Left lung (tissue), 10 donors: Measurements from ENCODE around the gene WNT8B. TPM values are rescaled to one million over a fixed set of nuclear protein-coding genes. Genes with fewer than 3 reads are reported as not detected.
A peak's percentile ranks its signal among the peaks of the same experiment; 100 is the strongest.

Experiments used
- ATAC-seq: fragments of 200-7000 bp; cut with Tn5 transposase; one replicate; pipeline ENCODE4 v1.9.1; 2020; ENCODE audit warnings: moderate library complexity
- DNase-seq, 4 donors: peaks; one replicate each; pipeline ENCODE4 v3.0.0-alpha.2; 2013 to 2020
- H3K27ac ChIP-seq, 2 donors: fragments of 200-600 bp; sonication (generic) in 1 of 2; one replicate each; pipeline versions ENCODE4 v1.5.0 to v1.8.0; 2020 to 2021
- H3K27me3 ChIP-seq, 2 donors: fragments of 200-600 bp; sonication (generic) in 1 of 2; one replicate each; pipeline versions ENCODE4 v1.5.0 to v1.8.0; 2020 to 2021
- H3K36me3 ChIP-seq, 2 donors: fragments of 200-600 bp; sonication (generic) in 1 of 2; one replicate each; pipeline versions ENCODE4 v1.5.0 to v1.8.0; 2020 to 2021
- H3K4me1 ChIP-seq, 2 donors: fragments of 200-600 bp; one replicate each; pipeline ENCODE4 v1.8.0; 2021
- H3K4me3 ChIP-seq, 2 donors: fragments of 200-600 bp; sonication (generic) in 1 of 2; one replicate each; pipeline versions ENCODE4 v1.5.0 to v1.8.0; 2020 to 2021; ENCODE audit warnings: mild to moderate bottlenecking in 1 of 2
- H3K9me3 ChIP-seq, 2 donors: fragments of 200-600 bp; sonication (generic) in 1 of 2; one replicate each; pipeline versions ENCODE4 v1.5.0 to v1.8.0; 2020 to 2021
- intact Hi-C, 2 donors: fragments of 100-400 bp; cut with DNase I; formaldehyde crosslinking; loops; one replicate each; pipeline versions ENCODE4 v1.11.2 to v1.14.2; 2022
- polyA plus RNA-seq, 6 donors: library from polyadenylated mRNA; unstranded; fragments of 120-200 nt; gene quantifications; one replicate each; pipeline ENCODE4 v1.2.1, GENCODE V29; 2013; ENCODE audit not compliant: insufficient read length in 6 of 6
- total RNA-seq, 2 donors: library from RNA; stranded (reverse); fragmentation: NEBNext Ultra II Directional; extraction: Animal tissue kit (Norgen Biotek cat#: 25700); gene quantifications; one replicate each; pipeline ENCODE4 v1.2.1, GENCODE V29; 2021
- TF ChIP-seq, protein P1 (sequence below), 2 donors: fragments of 200-600 bp; sonication (generic) in 1 of 2; IDR thresholded peaks; one replicate each; pipeline versions ENCODE4 v1.5.0 to v1.8.0; 2021; ENCODE audit warnings: antibody characterized with exemption in 2 of 2
- donor health status: DM: no; HTN: yes; CAD: no.
- donor health status: DM: no; HTN: no; CAD: no.

The WNT8B gene
- total and polyA plus RNA-seq, 8 donors = 0.09 to 0.24 (median 0.12) TPM; not detected in 2

DNA sequence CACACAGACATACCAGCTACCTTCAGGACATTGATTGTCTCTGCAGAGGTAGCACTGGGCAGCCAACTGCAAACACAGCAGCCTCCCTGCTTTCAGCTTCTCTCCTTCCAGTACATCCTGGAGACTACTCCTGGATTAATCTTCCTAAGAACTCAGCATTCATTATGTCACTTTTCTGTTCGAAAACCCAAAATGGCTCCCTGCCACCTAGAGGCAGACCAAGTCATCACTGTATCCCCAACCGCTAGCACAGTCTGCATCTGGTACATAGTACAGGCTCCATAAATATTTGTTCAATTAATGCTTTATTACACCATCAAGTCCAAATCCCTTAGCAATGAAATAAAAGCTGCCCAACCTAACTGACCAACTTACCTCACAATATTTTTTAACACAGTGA lies 61.8 kb downstream of the WNT8B start:
- Histone ChIP-seq H3K4me3 (no peak overlapping the region), H3K4me1 (peaks cover 5 to 21% of the 10 kb centered on the region in 2 donors), H3K27ac (no peak overlapping the region), H3K27me3 (peaks cover 0 to 5% of the 10 kb centered on the region in 2 donors), H3K9me3 (no peaks in the 10 kb centered on the region), H3K36me3 (peaks cover 0 to 54% of the 10 kb centered on the region in 2 donors)
- TF ChIP-seq, protein P1, sequence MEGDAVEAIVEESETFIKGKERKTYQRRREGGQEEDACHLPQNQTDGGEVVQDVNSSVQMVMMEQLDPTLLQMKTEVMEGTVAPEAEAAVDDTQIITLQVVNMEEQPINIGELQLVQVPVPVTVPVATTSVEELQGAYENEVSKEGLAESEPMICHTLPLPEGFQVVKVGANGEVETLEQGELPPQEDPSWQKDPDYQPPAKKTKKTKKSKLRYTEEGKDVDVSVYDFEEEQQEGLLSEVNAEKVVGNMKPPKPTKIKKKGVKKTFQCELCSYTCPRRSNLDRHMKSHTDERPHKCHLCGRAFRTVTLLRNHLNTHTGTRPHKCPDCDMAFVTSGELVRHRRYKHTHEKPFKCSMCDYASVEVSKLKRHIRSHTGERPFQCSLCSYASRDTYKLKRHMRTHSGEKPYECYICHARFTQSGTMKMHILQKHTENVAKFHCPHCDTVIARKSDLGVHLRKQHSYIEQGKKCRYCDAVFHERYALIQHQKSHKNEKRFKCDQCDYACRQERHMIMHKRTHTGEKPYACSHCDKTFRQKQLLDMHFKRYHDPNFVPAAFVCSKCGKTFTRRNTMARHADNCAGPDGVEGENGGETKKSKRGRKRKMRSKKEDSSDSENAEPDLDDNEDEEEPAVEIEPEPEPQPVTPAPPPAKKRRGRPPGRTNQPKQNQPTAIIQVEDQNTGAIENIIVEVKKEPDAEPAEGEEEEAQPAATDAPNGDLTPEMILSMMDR (IDR thresholded peaks at IDR 0.05) = no peak
- DNase-seq (no peak), ATAC-seq (no peak)
- intact Hi-C loops = no loop called here

DNA sequence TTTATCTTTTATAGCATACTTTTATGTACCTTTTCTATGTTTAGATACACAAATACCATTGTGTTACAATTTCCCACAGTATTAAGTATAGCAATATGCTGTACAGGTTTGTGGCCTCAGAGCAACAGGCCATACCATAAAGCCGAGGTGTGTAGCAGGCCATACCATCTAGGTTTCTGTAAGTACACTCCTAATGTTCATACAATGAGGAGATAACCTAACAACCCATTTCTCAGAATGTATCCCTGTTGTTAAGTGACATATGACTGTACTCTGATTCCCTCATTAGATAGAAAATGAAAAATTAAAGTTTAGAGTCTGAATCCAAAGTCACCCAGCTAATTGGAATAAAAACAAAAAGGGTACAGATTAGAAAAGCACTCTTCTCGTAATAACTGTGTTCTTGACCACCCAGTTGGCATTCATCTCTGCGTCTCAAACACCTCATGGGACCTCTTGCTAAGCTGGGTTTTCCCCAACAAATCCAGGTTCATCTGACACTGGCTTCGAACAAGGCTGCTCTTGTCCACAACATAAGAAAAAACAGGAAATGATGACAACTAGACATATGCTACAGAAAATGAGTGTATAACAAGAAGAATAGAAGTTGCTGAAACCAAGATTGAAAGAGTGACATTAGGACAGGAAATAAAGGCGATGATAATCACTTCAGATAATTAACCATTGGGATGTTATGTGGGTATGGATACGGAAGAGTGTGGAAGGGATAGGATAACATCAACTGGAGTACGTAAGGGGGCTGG lies 65.5 kb downstream of the WNT8B start:
- Histone ChIP-seq H3K4me3 (peak overlapping the region; percentile 86 to 94), H3K4me1 (peaks cover 4 to 22% of the 10 kb centered on the region in 2 donors), H3K9me3 (no peaks in the 10 kb centered on the region), H3K27ac (no peak overlapping the region), H3K27me3 (no peaks in the 10 kb centered on the region), H3K36me3 (peaks cover 0 to 39% of the 10 kb centered on the region in 2 donors)
- ATAC-seq (no peak), DNase-seq (no peak)
- TF ChIP-seq, protein P1 (IDR thresholded peaks at IDR 0.05) = no peak
- intact Hi-C loops = no loop called here

DNA sequence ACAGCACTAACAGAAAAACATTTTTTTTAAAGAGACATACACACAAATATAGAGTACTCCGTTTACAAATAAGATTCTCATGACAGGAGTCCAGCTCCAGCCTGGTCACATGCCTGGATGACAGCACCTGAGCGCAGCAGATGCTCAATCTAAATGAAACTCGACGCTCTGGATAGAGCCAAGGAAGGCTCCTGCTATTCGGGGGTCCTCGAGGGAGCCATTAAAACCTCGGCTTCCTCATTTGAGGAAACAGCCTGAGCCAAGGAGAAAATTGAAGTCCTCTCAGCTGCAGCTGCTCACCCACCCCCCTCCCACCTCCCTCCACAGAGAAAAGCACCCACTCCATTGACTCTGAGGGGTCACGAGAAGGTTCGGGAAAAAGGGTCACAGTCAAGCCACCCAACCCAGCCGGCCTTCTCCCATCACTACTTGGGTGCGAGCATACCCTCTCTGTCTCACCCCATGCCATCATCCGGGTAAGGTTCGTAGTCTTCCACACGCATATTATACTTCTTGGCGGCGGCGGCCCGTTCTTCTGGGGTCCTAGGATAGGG lies 66.2 kb downstream of the WNT8B start:
- H3K9me3 ChIP-seq = no peaks in the 10 kb centered on the region
- H3K27ac ChIP-seq = peak overlapping the region; percentile 50 to 75
- intact Hi-C loops = no loop called here
- no peak for ATAC-seq
- H3K4me3 ChIP-seq = peak overlapping the region; percentile 86 to 94
- no peak for DNase-seq
- H3K36me3 ChIP-seq = peaks cover 0 to 32% of the 10 kb centered on the region in 2 donors
- peaks cover 4 to 22% of the 10 kb centered on the region in 2 donors for H3K4me1 ChIP-seq
- H3K27me3 ChIP-seq = no peaks in the 10 kb centered on the region
- TF ChIP-seq, protein P1 (IDR thresholded peaks at IDR 0.05) = no peak

DNA sequence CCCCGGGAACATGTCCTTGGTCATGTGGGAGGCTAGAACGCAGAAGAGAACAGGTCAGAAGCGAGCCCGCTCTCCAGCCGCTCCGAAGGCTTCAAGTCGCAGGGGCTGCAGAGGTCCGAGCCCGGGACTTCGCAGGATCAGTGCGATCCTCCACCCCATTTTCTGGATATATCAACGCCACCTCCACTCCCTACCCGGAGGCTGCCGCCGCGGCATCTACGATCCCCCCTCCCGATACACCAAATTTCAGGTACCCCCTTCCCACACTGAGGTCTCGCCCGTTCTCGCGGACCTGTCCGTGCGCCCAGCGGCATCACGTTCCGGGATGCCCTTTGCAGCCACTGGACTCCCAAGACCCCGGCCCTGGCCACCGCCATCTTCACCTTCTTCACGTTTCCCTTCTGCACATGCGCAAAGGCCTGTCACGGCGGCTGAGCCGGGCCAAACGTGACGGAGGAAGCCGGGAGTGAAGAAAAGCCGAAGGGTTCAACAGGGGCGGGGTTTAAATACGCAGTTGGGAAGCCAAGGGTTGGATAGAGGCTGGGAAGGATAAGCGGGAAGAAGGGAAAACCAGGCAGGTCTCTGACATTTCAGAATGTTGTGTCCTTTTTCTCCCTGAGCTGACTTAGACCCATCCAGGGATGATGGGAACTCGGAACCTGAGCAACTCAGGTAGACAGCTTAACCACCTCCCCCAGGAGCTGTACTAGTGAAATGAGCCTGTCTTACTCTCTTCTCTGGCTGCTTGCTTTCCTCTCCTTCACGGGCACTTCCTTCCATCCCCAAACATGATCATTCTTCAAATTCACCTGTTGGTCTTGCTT lies 66.9 kb downstream of the WNT8B start, which contains the start of gene NDUFB8:
TSS of gene NDUFB8 (minus strand) at position 397 of the 824 bp plus-strand sequence. CDS start at position 377, 20 bp downstream.
- Histone ChIP-seq H3K36me3 (peaks cover 0 to 25% of the 10 kb centered on the region in 2 donors), H3K27me3 (no peaks in the 10 kb centered on the region), H3K9me3 (no peaks in the 10 kb centered on the region), H3K27ac (peak within 1 kb of the TSS; percentile 50 to 75), H3K4me3 (peak within 1 kb of the TSS; percentile 86 to 94), H3K4me1 (peaks cover 4 to 22% of the 10 kb centered on the region in 2 donors)
- intact Hi-C loops = no loop called here
- TF ChIP-seq, protein P1 (IDR thresholded peaks at IDR 0.05) = no peak
- DNase-seq (peak; percentile 82 to 95 (median 91)), ATAC-seq (peak; percentile 92)
